ENCODE results near the gene PPP2R5E. TPM values are rescaled to one million over a fixed set of nuclear protein-coding genes. Genes with fewer than 3 reads are reported as not detected.

The PPP2R5E gene
- total RNA-seq, 4 donors from 2014 or later = 16.8 to 23.7 (median 20.4) TPM

GRCh38 chr14:63517354-63517753 is 25.8 kb downstream of the PPP2R5E start:
- no peaks in the 10 kb centered on the region for H3K27me3 ChIP-seq
- H3K36me3 ChIP-seq = no peaks in the 10 kb centered on the region
- H3K27ac ChIP-seq = no peak overlapping the region
- peaks cover 6% of the 10 kb centered on the region for H3K4me1 ChIP-seq
- 90% methylated on average over 2 of the region's 2 CpGs for WGBS
- H3K4me3 ChIP-seq = no peak overlapping the region
- H3K9me3 ChIP-seq = no peaks in the 10 kb centered on the region
- DNase-seq (ENCODE audit: low spot score in 2 of 2) = no peak
- TF ChIP-seq CTCF (IDR thresholded peaks at IDR 0.05) (no peak), POLR2AphosphoS5 (IDR thresholded peaks at IDR 0.05) (no peak), EP300 (IDR thresholded peaks at IDR 0.05) (no peak), POLR2A (IDR thresholded peaks at IDR 0.05) (no peak)

- peaks cover 6% of the 10 kb centered on the region for H3K4me1 ChIP-seq
- H3K36me3 ChIP-seq = no peaks in the 10 kb centered on the region
Observed at GRCh38 chr14:63515240-63515639, 27.9 kb downstream of the PPP2R5E start.

GRCh38 chr14:63513756-63514155 is 29.4 kb downstream of the PPP2R5E start:
- Histone ChIP-seq H3K4me1 (peaks cover 6% of the 10 kb centered on the region), H3K27me3 (no peaks in the 10 kb centered on the region), H3K27ac (no peak overlapping the region), H3K9me3 (no peaks in the 10 kb centered on the region), H3K4me3 (no peak overlapping the region), H3K36me3 (no peaks in the 10 kb centered on the region)
- 78% methylated on average over 4 of the region's 4 CpGs for WGBS
- TF ChIP-seq POLR2AphosphoS5 (IDR thresholded peaks at IDR 0.05) (no peak), CTCF (IDR thresholded peaks at IDR 0.05) (no peak), EP300 (IDR thresholded peaks at IDR 0.05) (no peak), POLR2A (IDR thresholded peaks at IDR 0.05) (no peak)
- DNase-seq (ENCODE audit: low spot score in 2 of 2) = no peak

More at GRCh38 chr14:63515240-63515639, 27.9 kb downstream of the PPP2R5E start:
- no peak for TF ChIP-seq CTCF (IDR thresholded peaks at IDR 0.05)
- TF ChIP-seq EP300 (IDR thresholded peaks at IDR 0.05) = no peak
- Histone ChIP-seq H3K4me3 (no peak overlapping the region), H3K9me3 (no peaks in the 10 kb centered on the region), H3K27me3 (no peaks in the 10 kb centered on the region), H3K27ac (no peak overlapping the region)
- DNase-seq (ENCODE audit: low spot score in 2 of 2) = no peak
- WGBS = 80% methylated on average over 4 of the region's 4 CpGs

- H3K9me3 ChIP-seq = no peaks in the 10 kb centered on the region
- H3K36me3 ChIP-seq = no peaks in the 10 kb centered on the region
- peaks cover 5% of the 10 kb centered on the region for H3K4me1 ChIP-seq
- TF ChIP-seq POLR2A (IDR thresholded peaks at IDR 0.05) (no peak), POLR2AphosphoS5 (IDR thresholded peaks at IDR 0.05) (no peak), CTCF (IDR thresholded peaks at IDR 0.05) (no peak), EP300 (IDR thresholded peaks at IDR 0.05) (no peak)
- H3K27ac ChIP-seq = no peak overlapping the region
- DNase-seq (ENCODE audit: low spot score in 2 of 2) = no peak
- H3K27me3 ChIP-seq = no peaks in the 10 kb centered on the region
- no peak overlapping the region for H3K4me3 ChIP-seq
Observed at GRCh38 chr14:63512861-63513260, 30.3 kb downstream of the PPP2R5E start.

- DNase-seq (ENCODE audit: low spot score in 2 of 2) = no peak
- H3K27me3 ChIP-seq = no peaks in the 10 kb centered on the region
- no peaks in the 10 kb centered on the region for H3K9me3 ChIP-seq
- H3K4me1 ChIP-seq = peaks cover 3% of the 10 kb centered on the region
- H3K4me3 ChIP-seq = no peak overlapping the region
- WGBS = 83% methylated on average over 5 of the region's 5 CpGs
- H3K27ac ChIP-seq = no peak overlapping the region
- TF ChIP-seq POLR2AphosphoS5 (IDR thresholded peaks at IDR 0.05) = no peak
- TF ChIP-seq CTCF (IDR thresholded peaks at IDR 0.05) = no peak
- TF ChIP-seq POLR2A (IDR thresholded peaks at IDR 0.05) = no peak
- no peak for TF ChIP-seq EP300 (IDR thresholded peaks at IDR 0.05)
- no peaks in the 10 kb centered on the region for H3K36me3 ChIP-seq
Observed at GRCh38 chr14:63510538-63510937, 32.6 kb downstream of the PPP2R5E start.

Data from suprapubic skin (tissue), 4 donors.